Jurkat, Clone E6-1 (cell line): Measurements from ENCODE around the gene TSPAN2.

ENCODE experiments used
- DNase-seq: peaks from one replicate; pipeline ENCODE4 v3.0.0-alpha.2; 2011; ENCODE audit warnings: low read depth, low spot score
- H3K4me3 ChIP-seq: 2 replicates; pipeline ENCODE4 v1.5.1; 2011; ENCODE audit warnings: mild to moderate bottlenecking, low read length, control low read depth, moderate library complexity

TSPAN2 gene

GRCh38 chr1:115115521-115116161, 26.3 kb upstream of the TSPAN2 start:
- no peak overlapping the region for H3K4me3 ChIP-seq
- DNase-seq: no peak

- H3K4me3 ChIP-seq: no peak overlapping the region
- DNase-seq: no peak
Observed at GRCh38 chr1:115114308-115114707, 25.0 kb upstream of the TSPAN2 start.

- H3K4me3 ChIP-seq: no peak overlapping the region
- DNase-seq: no peak
Observed at GRCh38 chr1:115113766-115114165, 24.5 kb upstream of the TSPAN2 start.

- DNase-seq: no peak
- H3K4me3 ChIP-seq: no peak overlapping the region
Observed at GRCh38 chr1:115112496-115113375, 23.4 kb upstream of the TSPAN2 start.

GRCh38 chr1:115107516-115108260, 18.4 kb upstream of the TSPAN2 start:
- no peak for DNase-seq
- H3K4me3 ChIP-seq: no peak overlapping the region

GRCh38 chr1:115105831-115106230, 16.5 kb upstream of the TSPAN2 start:
- no peak overlapping the region for H3K4me3 ChIP-seq
- DNase-seq: no peak

GRCh38 chr1:115099693-115100050, 10.4 kb upstream of the TSPAN2 start:
- no peak for DNase-seq
- H3K4me3 ChIP-seq: peak overlapping the region; percentile 57

- peak overlapping the region; percentile 57 for H3K4me3 ChIP-seq
- peak; percentile 96 for DNase-seq
Observed at GRCh38 chr1:115098979-115099692, 9.8 kb upstream of the TSPAN2 start.

GRCh38 chr1:115092175-115092574, 2.9 kb upstream of the TSPAN2 start:
- H3K4me3 ChIP-seq: no peak overlapping the region
- DNase-seq: no peak

GRCh38 chr1:115091572-115091971, 2.3 kb upstream of the TSPAN2 start:
- H3K4me3 ChIP-seq: no peak overlapping the region
- no peak for DNase-seq

GRCh38 chr1:115090956-115091355, 1.7 kb upstream of the TSPAN2 start:
- no peak for DNase-seq
- H3K4me3 ChIP-seq: no peak overlapping the region

GRCh38 chr1:115090540-115090939, 1.2 kb upstream of the TSPAN2 start:
- no peak for DNase-seq
- no peak overlapping the region for H3K4me3 ChIP-seq

GRCh38 chr1:115090186-115090490, 835 bp upstream of the TSPAN2 start:
- no peak overlapping the region for H3K4me3 ChIP-seq

GRCh38 chr1:115088871-115089419, 358 bp downstream of the TSPAN2 start:
- DNase-seq: no peak

More at GRCh38 chr1:115090186-115090490, 835 bp upstream of the TSPAN2 start:
- no peak for DNase-seq

GRCh38 chr1:115088115-115088778, 1.1 kb downstream of the TSPAN2 start:
- DNase-seq: no peak
- H3K4me3 ChIP-seq: peak overlapping the region; percentile 75

More at GRCh38 chr1:115088871-115089419, 358 bp downstream of the TSPAN2 start:
- peak overlapping the region; percentile 75 for H3K4me3 ChIP-seq

GRCh38 chr1:115086176-115086830, 3.0 kb downstream of the TSPAN2 start:
- no peak for DNase-seq
- no peak overlapping the region for H3K4me3 ChIP-seq

- no peak for DNase-seq
- H3K4me3 ChIP-seq: no peak overlapping the region
Observed at GRCh38 chr1:115084902-115085511, 4.3 kb downstream of the TSPAN2 start.

- no peak overlapping the region for H3K4me3 ChIP-seq
- no peak for DNase-seq
Observed at GRCh38 chr1:115082949-115083348, 6.4 kb downstream of the TSPAN2 start.
